Measurements from ENCODE around the gene SAA1.

Gene SAA1

GRCh38 chr11:18307461-18308139, 41.5 kb downstream of the SAA1 start:
- in situ Hi-C loops (cut with HindIII; ENCODE audit: low sequenced_read_pairs), result no loop called here

GRCh38 chr11:18308242-18308641, 42.2 kb downstream of the SAA1 start:
- in situ Hi-C loops (cut with HindIII; ENCODE audit: low sequenced_read_pairs), result no loop called here

DNA sequence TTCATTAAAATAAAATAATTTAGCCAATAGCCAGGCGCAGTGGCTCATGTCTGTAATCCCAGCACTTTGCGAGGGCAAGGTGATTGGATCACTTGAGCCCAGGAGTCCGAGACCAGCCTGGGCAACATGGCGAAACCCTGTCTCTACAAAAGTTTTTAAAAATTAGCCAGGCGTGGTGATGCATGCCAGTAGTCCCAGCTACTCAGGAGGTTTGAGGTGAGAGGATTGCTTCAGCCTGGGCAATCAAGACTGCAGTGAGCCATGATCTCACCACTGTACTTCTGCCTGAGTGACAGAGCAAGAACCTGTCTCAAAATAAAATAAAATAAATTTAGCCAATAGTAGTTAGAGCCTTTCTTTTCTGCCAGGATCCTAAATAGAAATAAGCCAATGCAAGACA, 43.6 kb downstream of the SAA1 start:
- in situ Hi-C loops (cut with HindIII; ENCODE audit: low sequenced_read_pairs), result no loop called here

GRCh38 chr11:18310800-18311340, 44.8 kb downstream of the SAA1 start:
- in situ Hi-C loops (cut with HindIII; ENCODE audit: low sequenced_read_pairs), result no loop called here

DNA sequence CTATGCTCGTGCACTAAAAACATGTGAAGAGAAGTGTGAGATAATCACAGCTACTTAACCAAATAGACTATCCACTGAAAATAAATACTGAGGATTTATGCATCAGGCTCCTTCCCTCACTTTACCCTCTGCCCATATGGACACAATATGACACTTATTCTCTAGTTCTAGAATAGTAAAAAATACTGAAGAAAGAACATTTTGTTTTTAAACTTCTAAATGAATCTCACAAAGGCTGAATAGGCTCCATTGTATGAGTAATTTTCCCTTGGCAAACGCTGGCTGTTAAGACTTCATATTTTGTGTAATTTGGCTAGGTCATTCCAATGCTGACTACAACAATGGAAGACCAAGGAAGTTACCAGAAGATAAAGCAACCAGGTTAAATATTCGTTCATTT, 45.9 kb downstream of the SAA1 start:
- in situ Hi-C loops (cut with HindIII; ENCODE audit: low sequenced_read_pairs), result no loop called here

GRCh38 chr11:18312663-18313420, 46.8 kb downstream of the SAA1 start:
- in situ Hi-C loops (cut with HindIII; ENCODE audit: low sequenced_read_pairs), result no loop called here

DNA sequence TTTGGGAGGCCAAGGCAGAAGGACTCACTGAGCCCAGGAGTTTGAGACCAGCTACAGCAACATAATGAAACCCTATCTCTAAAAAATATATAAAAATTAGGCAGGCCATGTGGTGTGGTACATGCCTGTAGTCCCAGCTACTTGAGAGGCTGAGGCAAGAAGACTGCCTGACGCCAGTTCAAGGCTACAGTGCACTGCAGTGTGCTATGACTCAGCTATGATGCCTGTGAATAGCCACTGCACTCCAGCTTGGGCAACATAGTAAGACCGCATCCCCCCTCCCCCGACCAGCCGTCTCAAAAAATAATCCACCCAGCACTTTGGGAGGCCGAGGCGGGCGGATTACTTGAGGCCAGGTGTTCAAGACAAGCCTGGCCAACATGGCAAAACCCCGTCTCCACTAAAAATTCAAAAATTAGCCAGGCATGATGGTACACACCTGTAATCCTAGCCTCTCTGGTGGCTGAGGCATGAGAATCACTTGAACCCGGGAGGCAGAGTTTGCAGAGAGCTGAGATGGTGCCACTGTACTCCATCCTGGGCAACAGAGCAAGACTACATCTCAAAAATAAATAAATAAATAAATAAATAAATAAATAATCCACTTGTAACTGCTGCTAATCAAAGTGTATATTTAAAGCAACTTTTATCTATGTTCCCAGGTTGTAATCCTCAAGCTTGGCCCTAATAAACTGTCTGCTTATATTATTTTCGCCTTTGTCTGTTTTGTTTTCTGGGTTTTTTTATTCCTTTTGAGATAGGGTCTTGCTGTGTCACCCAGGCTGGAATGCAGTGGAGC, 48.1 kb downstream of the SAA1 start:
- in situ Hi-C loops (cut with HindIII; ENCODE audit: low sequenced_read_pairs), result no loop called here

DNA sequence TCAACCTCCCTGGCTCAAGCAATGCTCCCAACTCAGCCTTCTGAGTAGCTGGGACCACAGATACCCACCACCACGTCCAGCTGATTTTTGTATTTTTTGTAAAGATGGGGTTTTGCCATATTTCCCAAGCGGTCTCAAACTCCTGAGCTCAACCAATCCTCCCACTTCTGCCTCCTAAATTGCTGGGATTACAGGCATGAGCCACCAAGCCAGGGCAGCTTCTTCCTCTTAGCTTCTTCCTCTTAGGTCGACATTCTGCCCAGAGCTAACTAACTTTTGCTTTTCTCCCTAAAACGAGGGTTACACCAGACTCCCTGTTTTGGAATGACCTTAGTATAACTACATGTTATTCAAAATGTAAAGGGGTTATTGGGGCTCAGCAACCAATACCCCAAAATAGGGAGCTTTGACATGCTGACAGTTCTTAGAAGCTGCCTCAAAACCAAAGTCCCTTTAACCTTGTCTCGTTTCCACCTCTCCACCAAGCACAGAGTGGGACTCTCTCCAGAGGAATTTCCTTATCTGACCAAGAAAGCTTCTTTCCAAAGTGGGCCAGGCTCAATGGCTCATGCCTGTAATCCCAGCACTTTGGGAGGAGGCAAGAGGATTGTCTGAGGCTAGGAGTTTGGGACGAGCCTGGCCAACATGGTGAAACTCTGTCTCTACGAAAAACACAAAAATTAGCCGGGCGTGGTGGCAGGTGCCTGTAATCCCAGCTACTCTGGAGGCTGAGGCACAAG, 48.9 kb downstream of the SAA1 start:
- in situ Hi-C loops (cut with HindIII; ENCODE audit: low sequenced_read_pairs), result no loop called here

DNA sequence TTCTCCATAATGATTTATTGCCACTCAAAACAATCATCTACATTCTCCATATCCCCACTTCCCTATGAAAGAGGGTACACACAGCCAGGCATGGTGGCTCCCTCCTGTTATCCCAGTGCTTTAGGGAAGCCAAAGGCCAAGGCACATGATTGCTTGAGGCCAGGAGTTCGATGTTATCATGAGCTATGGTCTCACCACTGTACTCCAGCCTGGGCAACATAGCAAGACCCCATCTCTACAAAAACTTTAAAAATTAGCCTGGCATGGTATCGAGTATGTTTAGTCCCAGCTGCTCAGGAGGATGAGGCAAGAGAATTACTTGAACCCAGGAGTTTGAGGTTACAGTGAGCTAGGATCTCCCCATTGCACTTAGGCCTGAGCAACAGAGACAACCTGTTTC, 49.8 kb downstream of the SAA1 start:
- in situ Hi-C loops (cut with HindIII; ENCODE audit: low sequenced_read_pairs), result no loop called here

GRCh38 chr11:18317551-18317950, 51.5 kb downstream of the SAA1 start:
- in situ Hi-C loops (cut with HindIII; ENCODE audit: low sequenced_read_pairs), result no loop called here
